ENCODE results near the gene PEX12. TPM values are rescaled to one million over a fixed set of nuclear protein-coding genes. Genes with fewer than 3 reads are reported as not detected.

Gene PEX12
- total RNA-seq (2014; rRNA removed; shearing (Covaris generic); ENCODE audit: low replicate concordance): 5.0 and 5.4 TPM in 2 replicates

- H3K4me3 ChIP-seq (ENCODE audit: low read length): peak within 1 kb of the TSS; percentile 86
- no peaks in the 10 kb centered on the region for H3K9me3 ChIP-seq (ENCODE audit: low read length)
- peak; percentile 98 for DNase-seq
- H3K4me2 ChIP-seq (ENCODE audit: low read depth, low read length, poor library complexity, severe bottlenecking): peak within 1 kb of the TSS; percentile 97
- peak within 1 kb of the TSS; percentile 90 for H3K9ac ChIP-seq (ENCODE audit: low read length)
- peaks cover 21% of the 10 kb centered on the region for H3K79me2 ChIP-seq (ENCODE audit: low read length)
- peak within 1 kb of the TSS; percentile 40; the same call in 1 of the 2 replicates for H2AFZ ChIP-seq (ENCODE audit: low read length)
- H3K27ac ChIP-seq (ENCODE audit: low read length): peak within 1 kb of the TSS; percentile 72
- no peaks in the 10 kb centered on the region for H3K27me3 ChIP-seq (ENCODE audit: low read length)
- H3K36me3 ChIP-seq (ENCODE audit: insufficient read depth, low read length): peaks cover 18% of the 10 kb centered on the region; the same call in 1 of the 2 replicates
- no peaks in the 10 kb centered on the region for H3K9me2 ChIP-seq (replicated peaks; ENCODE audit: insufficient read depth, low read length)
- no peaks in the 10 kb centered on the region for H4K20me1 ChIP-seq (ENCODE audit: insufficient read depth, low read depth, low read length)
- H3K4me1 ChIP-seq (ENCODE audit: low read length): peaks cover 28% of the 10 kb centered on the region
These were observed at the start of gene PEX12 for GRCh38 chr17:35578197-35578928. PEX12 (minus strand) TSS chr17:35578571; CDS start chr17:35578021, 550 bp downstream.

- Histone ChIP-seq H3K4me1 (ENCODE audit: low read length) (peaks cover 11% of the 10 kb centered on the region), H3K79me2 (ENCODE audit: low read length) (0 out of 2 replicates have a peak, but pooled peaks cover 6% of the 10 kb centered on the region), H4K20me1 (ENCODE audit: insufficient read depth, low read depth, low read length) (no peaks in the 10 kb centered on the region), H3K9me2 (replicated peaks; ENCODE audit: insufficient read depth, low read length) (no peaks in the 10 kb centered on the region), H3K4me2 (ENCODE audit: low read depth, low read length, poor library complexity, severe bottlenecking) (no peak overlapping the region), H3K27me3 (ENCODE audit: low read length) (no peaks in the 10 kb centered on the region), H3K36me3 (ENCODE audit: insufficient read depth, low read length) (peaks cover 22% of the 10 kb centered on the region; the same call in 1 of the 2 replicates), H3K27ac (ENCODE audit: low read length) (no peak overlapping the region), H3K9me3 (ENCODE audit: low read length) (no peaks in the 10 kb centered on the region), H3K9ac (ENCODE audit: low read length) (no peak overlapping the region), H3K4me3 (ENCODE audit: low read length) (no peak overlapping the region), H2AFZ (ENCODE audit: low read length) (no peak overlapping the region)
- DNase-seq: no peak
These were observed 49.0 kb upstream of the PEX12 start for GRCh38 chr17:35627417-35627816.

- no peaks in the 10 kb centered on the region for H3K9me3 ChIP-seq (ENCODE audit: low read length)
- H3K9me2 ChIP-seq (replicated peaks; ENCODE audit: insufficient read depth, low read length): no peaks in the 10 kb centered on the region
- H3K4me2 ChIP-seq (ENCODE audit: low read depth, low read length, poor library complexity, severe bottlenecking): no peak overlapping the region
- no peak overlapping the region for H2AFZ ChIP-seq (ENCODE audit: low read length)
- DNase-seq: no peak
- H3K9ac ChIP-seq (ENCODE audit: low read length): no peak overlapping the region
- no peak overlapping the region for H3K4me3 ChIP-seq (ENCODE audit: low read length)
- H3K79me2 ChIP-seq (ENCODE audit: low read length): peaks cover 27% of the 10 kb centered on the region
- peaks cover 10% of the 10 kb centered on the region; the same call in 1 of the 2 replicates for H3K36me3 ChIP-seq (ENCODE audit: insufficient read depth, low read length)
- no peaks in the 10 kb centered on the region for H3K27me3 ChIP-seq (ENCODE audit: low read length)
- no peak overlapping the region for H3K27ac ChIP-seq (ENCODE audit: low read length)
- H3K4me1 ChIP-seq (ENCODE audit: low read length): peaks cover 16% of the 10 kb centered on the region
- no peaks in the 10 kb centered on the region for H4K20me1 ChIP-seq (ENCODE audit: insufficient read depth, low read depth, low read length)
These were observed 43.4 kb upstream of the PEX12 start for GRCh38 chr17:35621768-35622167.

- H3K4me2 ChIP-seq (ENCODE audit: low read depth, low read length, poor library complexity, severe bottlenecking): no peak overlapping the region
- no peaks in the 10 kb centered on the region; the same call in 1 of the 2 replicates for H3K36me3 ChIP-seq (ENCODE audit: insufficient read depth, low read length)
- no peak overlapping the region for H2AFZ ChIP-seq (ENCODE audit: low read length)
- H3K27ac ChIP-seq (ENCODE audit: low read length): no peak overlapping the region
- DNase-seq: no peak
- no peaks in the 10 kb centered on the region for H4K20me1 ChIP-seq (ENCODE audit: insufficient read depth, low read depth, low read length)
- peaks cover 16% of the 10 kb centered on the region for H3K4me1 ChIP-seq (ENCODE audit: low read length)
- no peaks in the 10 kb centered on the region for H3K9me3 ChIP-seq (ENCODE audit: low read length)
- no peaks in the 10 kb centered on the region for H3K9me2 ChIP-seq (replicated peaks; ENCODE audit: insufficient read depth, low read length)
- no peak overlapping the region for H3K9ac ChIP-seq (ENCODE audit: low read length)
- H3K4me3 ChIP-seq (ENCODE audit: low read length): no peak overlapping the region
- no peaks in the 10 kb centered on the region for H3K27me3 ChIP-seq (ENCODE audit: low read length)
- H3K79me2 ChIP-seq (ENCODE audit: low read length): peaks cover 43% of the 10 kb centered on the region
These were observed 40.3 kb upstream of the PEX12 start for GRCh38 chr17:35618628-35619027.

- peaks cover 13% of the 10 kb centered on the region for H3K4me1 ChIP-seq (ENCODE audit: low read length)
- H3K27me3 ChIP-seq (ENCODE audit: low read length): no peaks in the 10 kb centered on the region
These were observed 39.1 kb upstream of the PEX12 start for GRCh38 chr17:35617505-35617904.

GRCh38 chr17:35616536-35616935 is 38.2 kb upstream of the PEX12 start:
- Histone ChIP-seq H3K27me3 (ENCODE audit: low read length) (no peaks in the 10 kb centered on the region), H3K9me2 (replicated peaks; ENCODE audit: insufficient read depth, low read length) (no peaks in the 10 kb centered on the region), H3K4me3 (ENCODE audit: low read length) (no peak overlapping the region), H2AFZ (ENCODE audit: low read length) (no peak overlapping the region), H3K36me3 (ENCODE audit: insufficient read depth, low read length) (no peaks in the 10 kb centered on the region; the same call in 1 of the 2 replicates), H3K4me1 (ENCODE audit: low read length) (peaks cover 13% of the 10 kb centered on the region), H4K20me1 (ENCODE audit: insufficient read depth, low read depth, low read length) (no peaks in the 10 kb centered on the region), H3K9me3 (ENCODE audit: low read length) (no peaks in the 10 kb centered on the region), H3K79me2 (ENCODE audit: low read length) (peaks cover 45% of the 10 kb centered on the region), H3K9ac (ENCODE audit: low read length) (no peak overlapping the region), H3K27ac (ENCODE audit: low read length) (no peak overlapping the region), H3K4me2 (ENCODE audit: low read depth, low read length, poor library complexity, severe bottlenecking) (no peak overlapping the region)
- DNase-seq: no peak

More at GRCh38 chr17:35617505-35617904, 39.1 kb upstream of the PEX12 start:
- H3K27ac ChIP-seq (ENCODE audit: low read length): no peak overlapping the region
- no peak overlapping the region for H3K9ac ChIP-seq (ENCODE audit: low read length)
- no peak overlapping the region for H3K4me2 ChIP-seq (ENCODE audit: low read depth, low read length, poor library complexity, severe bottlenecking)
- H3K36me3 ChIP-seq (ENCODE audit: insufficient read depth, low read length): no peaks in the 10 kb centered on the region; the same call in 1 of the 2 replicates
- H3K9me2 ChIP-seq (replicated peaks; ENCODE audit: insufficient read depth, low read length): no peaks in the 10 kb centered on the region
- no peaks in the 10 kb centered on the region for H3K9me3 ChIP-seq (ENCODE audit: low read length)
- peaks cover 45% of the 10 kb centered on the region for H3K79me2 ChIP-seq (ENCODE audit: low read length)
- no peak overlapping the region for H2AFZ ChIP-seq (ENCODE audit: low read length)
- no peak for DNase-seq
- no peaks in the 10 kb centered on the region for H4K20me1 ChIP-seq (ENCODE audit: insufficient read depth, low read depth, low read length)
- H3K4me3 ChIP-seq (ENCODE audit: low read length): no peak overlapping the region

GRCh38 chr17:35614810-35615209 is 36.4 kb upstream of the PEX12 start:
- Histone ChIP-seq H3K36me3 (ENCODE audit: insufficient read depth, low read length) (no peaks in the 10 kb centered on the region; the same call in 1 of the 2 replicates), H4K20me1 (ENCODE audit: insufficient read depth, low read depth, low read length) (no peaks in the 10 kb centered on the region), H3K4me2 (ENCODE audit: low read depth, low read length, poor library complexity, severe bottlenecking) (no peak overlapping the region), H3K9ac (ENCODE audit: low read length) (no peak overlapping the region), H3K9me3 (ENCODE audit: low read length) (no peaks in the 10 kb centered on the region), H3K27me3 (ENCODE audit: low read length) (no peaks in the 10 kb centered on the region), H2AFZ (ENCODE audit: low read length) (no peak overlapping the region), H3K4me3 (ENCODE audit: low read length) (no peak overlapping the region), H3K79me2 (ENCODE audit: low read length) (peaks cover 39% of the 10 kb centered on the region), H3K27ac (ENCODE audit: low read length) (peak overlapping the region; percentile 20; the same call in 1 of the 2 replicates), H3K9me2 (replicated peaks; ENCODE audit: insufficient read depth, low read length) (no peaks in the 10 kb centered on the region), H3K4me1 (ENCODE audit: low read length) (peaks cover 13% of the 10 kb centered on the region)
- no peak for DNase-seq

GRCh38 chr17:35612924-35613521 is 34.7 kb upstream of the PEX12 start:
- Histone ChIP-seq H3K9me3 (ENCODE audit: low read length) (no peaks in the 10 kb centered on the region), H4K20me1 (ENCODE audit: insufficient read depth, low read depth, low read length) (no peaks in the 10 kb centered on the region), H3K27ac (ENCODE audit: low read length) (no peak overlapping the region), H3K79me2 (ENCODE audit: low read length) (peaks cover 25% of the 10 kb centered on the region), H3K36me3 (ENCODE audit: insufficient read depth, low read length) (peaks cover 8% of the 10 kb centered on the region; the same call in 1 of the 2 replicates), H3K4me1 (ENCODE audit: low read length) (peaks cover 9% of the 10 kb centered on the region), H2AFZ (ENCODE audit: low read length) (no peak overlapping the region), H3K4me2 (ENCODE audit: low read depth, low read length, poor library complexity, severe bottlenecking) (no peak overlapping the region), H3K9ac (ENCODE audit: low read length) (no peak overlapping the region), H3K9me2 (replicated peaks; ENCODE audit: insufficient read depth, low read length) (no peaks in the 10 kb centered on the region), H3K27me3 (ENCODE audit: low read length) (no peaks in the 10 kb centered on the region), H3K4me3 (ENCODE audit: low read length) (no peak overlapping the region)
- peak; percentile 80 for DNase-seq

Data from Karpas-422 (cell line).